SK-N-SH (cell line): ENCODE measurements around the gene TMEM115. TPM values are rescaled to one million over a fixed set of nuclear protein-coding genes. Genes with fewer than 3 reads are reported as not detected.

ENCODE experiments used
- CTCF ChIA-PET: fragments of 300-600, 350-600 bp; formaldehyde crosslinking; extraction: SDS; loops from one replicate; lab custom pipeline; 2021; lab: Yijun Ruan, JAX
- POLR2A ChIA-PET: fragments of 350-600 bp; sonication (Branson Sonifier 250); formaldehyde crosslinking; extraction: SDS; loops from one replicate; lab custom pipeline; 2020; ENCODE audit warnings: antibody characterized with exemption, inconsistent platforms; lab: Yijun Ruan, JAX
- DNase-seq: peaks from one replicate; pipeline ENCODE4 v3.0.0; 2012
- H2AFZ ChIP-seq: fragments of 200-600 bp; sonication (generic); 2 replicates; pipeline ENCODE4 v1.8.1; 2016; ENCODE audit warnings: antibody characterized with exemption, mild to moderate bottlenecking, low read depth
- H3F3A ChIP-seq: fragments of 200-600 bp; sonication (generic); replicated peaks from 2 replicates; pipeline ENCODE3; 2016; ENCODE audit warnings: antibody characterized with exemption, mild to moderate bottlenecking; ENCODE audit not compliant: insufficient read depth
- H3K27ac ChIP-seq, 2 experiments: fragments of 200-500 bp in 1 of 2; fragments of 200-600 bp in 1 of 2; sonication (Bioruptor generic) in 1 of 2; sonication (generic), shearing (Covaris generic) in 1 of 2; 2 replicates each; pipeline versions ENCODE4 v1.5.1 to v1.6.1; 2014 to 2016; ENCODE audit warnings: low read depth in 2 of 2, inconsistent platforms in 1 of 2, low read length in 1 of 2, mild to moderate bottlenecking in 1 of 2, mixed read lengths in 1 of 2
- H3K27me3 ChIP-seq: fragments of 200-600 bp; sonication (generic), shearing (Covaris generic); 2 replicates; pipeline ENCODE4 v1.6.1; 2016; ENCODE audit warnings: mixed run types; ENCODE audit not compliant: insufficient read depth
- H3K36me3 ChIP-seq, 2 experiments: fragments of 200-500 bp in 1 of 2; fragments of 200-600 bp in 1 of 2; sonication (Bioruptor generic) in 1 of 2; sonication (generic) in 1 of 2; replicated peaks in 1 of 2; 2 replicates each; pipeline versions ENCODE3 to v1.5.1; 2014 to 2016; ENCODE audit warnings: low read length in 1 of 2, mild to moderate bottlenecking in 1 of 2; ENCODE audit not compliant: insufficient read depth in 2 of 2, control insufficient read depth in 1 of 2
- H3K4me1 ChIP-seq, 2 experiments: fragments of 200-500 bp in 1 of 2; fragments of 200-600 bp in 1 of 2; sonication (Bioruptor generic) in 1 of 2; sonication (generic), shearing (Covaris generic) in 1 of 2; 2 replicates each; pipeline versions ENCODE4 v1.5.1 to v1.6.1; 2014 to 2016; ENCODE audit warnings: low read depth in 1 of 2, low read length in 1 of 2, mixed run types in 1 of 2; ENCODE audit not compliant: insufficient read depth in 2 of 2, control insufficient read depth in 1 of 2
- H3K4me2 ChIP-seq: fragments of 200-600 bp; sonication (generic), shearing (Covaris generic); 2 replicates; pipeline ENCODE4 v1.6.1; 2017; ENCODE audit warnings: mixed run types
- H3K4me3 ChIP-seq, 2 experiments: fragments of 200-500 bp in 1 of 2; fragments of 200-600 bp in 1 of 2; sonication (Bioruptor generic) in 1 of 2; sonication (generic), shearing (Covaris generic) in 1 of 2; 2 replicates each; pipeline versions ENCODE4 v1.5.1 to v1.8.1; 2014 to 2016; ENCODE audit warnings: low read depth in 2 of 2, inconsistent platforms in 1 of 2, low read length in 1 of 2, mild to moderate bottlenecking in 1 of 2, mixed read lengths in 1 of 2, moderate library complexity in 1 of 2
- H3K79me2 ChIP-seq: fragments of 200-600 bp; sonication (generic); 2 replicates; pipeline ENCODE4 v1.8.1; 2017; ENCODE audit warnings: mild to moderate bottlenecking; ENCODE audit not compliant: insufficient read depth
- H3K9ac ChIP-seq: fragments of 200-600 bp; sonication (generic); 2 replicates; pipeline ENCODE4 v1.6.1; 2017; ENCODE audit warnings: mixed run types
- H3K9me2 ChIP-seq: fragments of 200-600 bp; sonication (generic); 2 replicates; pipeline ENCODE4 v1.6.1; 2017; ENCODE audit warnings: mixed run types
- H3K9me3 ChIP-seq: fragments of 200-600 bp; sonication (generic); 2 replicates; pipeline ENCODE4 v1.6.1; 2017; ENCODE audit warnings: mixed run types, mild to moderate bottlenecking, moderate library complexity
- H4K20me1 ChIP-seq: fragments of 200-600 bp; sonication (generic); 2 replicates; pipeline ENCODE4 v1.6.1; 2017; ENCODE audit warnings: mild to moderate bottlenecking, mixed run types; ENCODE audit not compliant: insufficient read depth
- CHD2 ChIP-seq: fragments of 150-350 bp; IDR thresholded peaks from 2 replicates; pipeline ENCODE4 v1.6.1; 2018; ENCODE audit warnings: low read length; ENCODE audit not compliant: partially characterized antibody
- CTCF ChIP-seq: fragments of 200-600 bp; sonication (generic); IDR thresholded peaks from 2 replicates; pipeline ENCODE4 v1.6.1; 2017; ENCODE audit warnings: antibody characterized with exemption, mild to moderate bottlenecking, moderate library complexity
- ELF1 ChIP-seq: IDR thresholded peaks from 2 replicates; pipeline ENCODE4 v1.4.0; 2012
- EZH2phosphoT487 ChIP-seq: fragments of 200-600 bp; sonication (generic); IDR thresholded peaks from 2 replicates; pipeline ENCODE4 v1.6.1; 2017; ENCODE audit warnings: low read depth, mixed run types, mild to moderate bottlenecking, antibody characterized with exemption, moderate library complexity, borderline replicate concordance
- FOXJ3 ChIP-seq: sonication (generic); formaldehyde crosslinking; IDR thresholded peaks from 2 replicates; pipeline ENCODE4 v1.5.1; 2020; ENCODE audit warnings: mild to moderate bottlenecking, missing genetic modification reagents
- FOXM1 ChIP-seq: IDR thresholded peaks from 2 replicates; pipeline ENCODE4 v1.4.0; 2012; ENCODE audit warnings: low read depth, mild to moderate bottlenecking
- GATA2 ChIP-seq: sonication (generic); formaldehyde crosslinking; IDR thresholded peaks from 2 replicates; pipeline ENCODE4 v1.5.0; 2020; ENCODE audit warnings: mild to moderate bottlenecking, missing genetic modification reagents
- IRF3 ChIP-seq: fragments of 150-350 bp; IDR thresholded peaks from 2 replicates; pipeline ENCODE4 v1.6.1; 2016; ENCODE audit warnings: mild to moderate bottlenecking, low read depth, low read length
- MEF2A ChIP-seq: IDR thresholded peaks from 2 replicates; pipeline ENCODE4 v1.4.0; 2012; ENCODE audit warnings: low read depth, borderline replicate concordance
- NFIC ChIP-seq: IDR thresholded peaks from 2 replicates; pipeline ENCODE4 v1.4.0; 2012; ENCODE audit warnings: borderline replicate concordance
- NRF1 ChIP-seq: IDR thresholded peaks from 2 replicates; pipeline ENCODE4 v1.6.1; 2012; ENCODE audit warnings: low read depth, mild to moderate bottlenecking, low read length
- PBX3 ChIP-seq: IDR thresholded peaks from 2 replicates; pipeline ENCODE4; 2012
- POLR2AphosphoS5 ChIP-seq: IDR thresholded peaks from 2 replicates; pipeline ENCODE4 v1.6.1; 2012; ENCODE audit warnings: low read depth, low read length
- RAD21 ChIP-seq: IDR thresholded peaks from 2 replicates; pipeline ENCODE4 v1.6.1; 2012; ENCODE audit warnings: mild to moderate bottlenecking, low read length
- RXRA ChIP-seq: IDR thresholded peaks from 2 replicates; pipeline ENCODE4 v1.4.0; 2012; ENCODE audit warnings: low read depth, mild to moderate bottlenecking, borderline replicate concordance
- SIN3A ChIP-seq: IDR thresholded peaks from 2 replicates; pipeline ENCODE4 v1.6.1; 2012; ENCODE audit warnings: low read depth, mild to moderate bottlenecking, low read length, moderate library complexity, borderline replicate concordance
- TEAD4 ChIP-seq: IDR thresholded peaks from 2 replicates; pipeline ENCODE4 v1.4.0; 2012; ENCODE audit warnings: mild to moderate bottlenecking, borderline replicate concordance; ENCODE audit not compliant: insufficient read depth
- YY1 ChIP-seq: IDR thresholded peaks from 2 replicates; pipeline ENCODE4 v1.4.0; 2012; ENCODE audit warnings: low read depth, mild to moderate bottlenecking
- WGBS: methylation state at CpG from one replicate; pipeline ENCODE4 v1.1.6; 2017; ENCODE audit warnings: low lambda C conversion rate; 5-methylcytosine and 5-hydroxymethylcytosine counted together
- polyA plus RNA-seq, 3 experiments: library from polyadenylated mRNA; depleted of rRNA; stranded (reverse); fragments of >200 nt; gene quantifications; 2 replicates each; pipeline ENCODE4 v1.2.3, GENCODE V29; 2012
- TF ChIP-seq, protein P1 (sequence below): IDR thresholded peaks from 2 replicates; pipeline ENCODE4 v1.6.1; 2012; ENCODE audit warnings: mild to moderate bottlenecking, low read depth, low read length, moderate library complexity
- TF ChIP-seq, protein P2 (sequence below): fragments of 150-350 bp; IDR thresholded peaks from 2 replicates; pipeline ENCODE4 v1.6.1; 2017; ENCODE audit warnings: antibody characterized with exemption, low read length, low read depth, borderline replicate concordance

Gene TMEM115
- polyA plus RNA-seq, 1 of the 3 experiments (the other 2 are of a cell fraction): 47.8 TPM

GRCh38 chr3:50325497-50326181, 33.7 kb downstream of the TMEM115 start:
- peaks cover 0 to 25% of the 10 kb centered on the region in 2 experiments; a peak in 2 of 4 replicates for H3K4me1 ChIP-seq
- H3K9ac ChIP-seq: no peak overlapping the region
- H2AFZ ChIP-seq: no peak overlapping the region
- H3K4me2 ChIP-seq: no peak overlapping the region
- no peaks in the 10 kb centered on the region for H4K20me1 ChIP-seq
- no peaks in the 10 kb centered on the region for H3K9me2 ChIP-seq
- POLR2A ChIA-PET: no interaction called here
- DNase-seq: no peak
- H3K79me2 ChIP-seq: peaks cover 27% of the 10 kb centered on the region
- WGBS: 89% methylated on average over 11 of the region's 11 CpGs
- no peaks in the 10 kb centered on the region for H3K9me3 ChIP-seq
- H3K27ac ChIP-seq: no peak overlapping the region
- H3K36me3 ChIP-seq: peaks cover 4 to 31% of the 10 kb centered on the region in 2 experiments
- H3F3A ChIP-seq: peaks cover 31% of the 10 kb centered on the region
- no peak for TF ChIP-seq NRF1
- no peak for TF ChIP-seq FOXM1
- TF ChIP-seq IRF3: no peak
- no peak for TF ChIP-seq PBX3
- TF ChIP-seq, protein P1, sequence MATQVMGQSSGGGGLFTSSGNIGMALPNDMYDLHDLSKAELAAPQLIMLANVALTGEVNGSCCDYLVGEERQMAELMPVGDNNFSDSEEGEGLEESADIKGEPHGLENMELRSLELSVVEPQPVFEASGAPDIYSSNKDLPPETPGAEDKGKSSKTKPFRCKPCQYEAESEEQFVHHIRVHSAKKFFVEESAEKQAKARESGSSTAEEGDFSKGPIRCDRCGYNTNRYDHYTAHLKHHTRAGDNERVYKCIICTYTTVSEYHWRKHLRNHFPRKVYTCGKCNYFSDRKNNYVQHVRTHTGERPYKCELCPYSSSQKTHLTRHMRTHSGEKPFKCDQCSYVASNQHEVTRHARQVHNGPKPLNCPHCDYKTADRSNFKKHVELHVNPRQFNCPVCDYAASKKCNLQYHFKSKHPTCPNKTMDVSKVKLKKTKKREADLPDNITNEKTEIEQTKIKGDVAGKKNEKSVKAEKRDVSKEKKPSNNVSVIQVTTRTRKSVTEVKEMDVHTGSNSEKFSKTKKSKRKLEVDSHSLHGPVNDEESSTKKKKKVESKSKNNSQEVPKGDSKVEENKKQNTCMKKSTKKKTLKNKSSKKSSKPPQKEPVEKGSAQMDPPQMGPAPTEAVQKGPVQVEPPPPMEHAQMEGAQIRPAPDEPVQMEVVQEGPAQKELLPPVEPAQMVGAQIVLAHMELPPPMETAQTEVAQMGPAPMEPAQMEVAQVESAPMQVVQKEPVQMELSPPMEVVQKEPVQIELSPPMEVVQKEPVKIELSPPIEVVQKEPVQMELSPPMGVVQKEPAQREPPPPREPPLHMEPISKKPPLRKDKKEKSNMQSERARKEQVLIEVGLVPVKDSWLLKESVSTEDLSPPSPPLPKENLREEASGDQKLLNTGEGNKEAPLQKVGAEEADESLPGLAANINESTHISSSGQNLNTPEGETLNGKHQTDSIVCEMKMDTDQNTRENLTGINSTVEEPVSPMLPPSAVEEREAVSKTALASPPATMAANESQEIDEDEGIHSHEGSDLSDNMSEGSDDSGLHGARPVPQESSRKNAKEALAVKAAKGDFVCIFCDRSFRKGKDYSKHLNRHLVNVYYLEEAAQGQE: no peak
- TF ChIP-seq SIN3A: no peak
- TF ChIP-seq RAD21: no peak
- no peak for TF ChIP-seq YY1
- no peak for TF ChIP-seq MEF2A
- no peak for TF ChIP-seq ELF1
- no peak for TF ChIP-seq GATA2 (CRISPR knock-in tag)
- TF ChIP-seq TEAD4: no peak
- no peak for TF ChIP-seq CHD2
- no peak for TF ChIP-seq FOXJ3 (CRISPR knock-in tag)
- no peak for TF ChIP-seq CTCF
- no peak for TF ChIP-seq POLR2AphosphoS5
- no peak for TF ChIP-seq EZH2phosphoT487
- no peak for TF ChIP-seq NFIC
- TF ChIP-seq, protein P2, sequence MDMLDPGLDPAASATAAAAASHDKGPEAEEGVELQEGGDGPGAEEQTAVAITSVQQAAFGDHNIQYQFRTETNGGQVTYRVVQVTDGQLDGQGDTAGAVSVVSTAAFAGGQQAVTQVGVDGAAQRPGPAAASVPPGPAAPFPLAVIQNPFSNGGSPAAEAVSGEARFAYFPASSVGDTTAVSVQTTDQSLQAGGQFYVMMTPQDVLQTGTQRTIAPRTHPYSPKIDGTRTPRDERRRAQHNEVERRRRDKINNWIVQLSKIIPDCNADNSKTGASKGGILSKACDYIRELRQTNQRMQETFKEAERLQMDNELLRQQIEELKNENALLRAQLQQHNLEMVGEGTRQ: no peak
- TF ChIP-seq RXRA: no peak
- TF ChIP-seq, all 33 proteins: peak for 0
- Histone ChIP-seq H3K4me3 (no peak overlapping the region), H3K27me3 (no peaks in the 10 kb centered on the region)
- CTCF ChIA-PET: interaction anchor here (1.0 to 2.4 kb wide), 10 partner anchors 9 to 225 kb away, joined by 3 to 16 read pairs (median 4); partner anchors contain the start of genes HYAL1, HYAL3 and NAA80
